Measurements from ENCODE around the gene COX4I1. TPM values are rescaled to one million over a fixed set of nuclear protein-coding genes. Genes with fewer than 3 reads are reported as not detected.

The COX4I1 gene
- total RNA-seq, 2 experiments from 2014 or later: 505 to 520 TPM

- peaks cover 30% of the 10 kb centered on the region for H3K36me3 Mint-ChIP-seq (ENCODE audit: low read depth)
- no peak overlapping the region for H3K4me3 Mint-ChIP-seq
- ChIA-PET POLR2A (no interaction called here), CTCF (no interaction called here)
- peaks cover 7% of the 10 kb centered on the region for H3K4me1 Mint-ChIP-seq (ENCODE audit: low read depth)
- no peak for DNase-seq
- H3K27me3 Mint-ChIP-seq (ENCODE audit: low read depth): no peaks in the 10 kb centered on the region
- ATAC-seq: no peak
- H3K27ac Mint-ChIP-seq: no peak overlapping the region
- no peaks in the 10 kb centered on the region for H3K9me3 Mint-ChIP-seq (ENCODE audit: insufficient read depth)
Observed at GRCh38 chr16:85774811-85775210, 24.7 kb upstream of the COX4I1 start.

DNA sequence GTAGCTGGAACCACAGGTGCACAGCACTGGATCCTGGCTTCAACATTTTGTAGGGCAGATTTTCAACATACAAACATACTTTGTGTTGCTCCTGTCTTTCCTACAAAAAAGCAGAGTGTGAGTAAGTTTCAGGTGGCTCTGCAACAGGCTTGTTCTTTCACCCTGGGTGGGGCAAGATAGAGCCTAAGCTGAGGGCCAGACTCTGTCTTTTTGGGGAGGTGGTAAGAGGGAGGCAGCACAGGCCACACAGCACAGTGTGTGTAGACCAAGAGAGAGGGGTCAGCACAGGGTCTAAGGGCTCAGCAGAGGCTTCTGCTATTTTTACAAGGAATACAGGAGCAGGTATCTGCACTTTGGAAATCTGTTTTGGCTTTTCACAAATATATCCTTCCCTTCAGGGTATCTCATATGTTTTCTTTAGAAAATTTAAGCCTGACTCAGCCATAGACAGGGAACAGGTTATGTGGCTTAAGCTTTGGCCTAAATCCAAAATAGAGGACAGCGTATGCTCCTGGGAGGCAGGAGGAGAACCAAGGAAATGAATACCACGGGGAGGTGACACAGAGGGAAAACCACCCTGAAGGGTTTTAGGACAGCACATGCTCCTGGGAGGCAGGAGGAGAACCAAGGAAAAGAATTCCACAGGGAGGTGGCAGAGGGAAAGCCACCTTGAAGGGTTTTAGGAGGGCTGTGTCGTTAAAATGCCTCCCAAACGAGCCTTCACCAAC lies 21.7 kb upstream of the COX4I1 start:
- H3K27me3 Mint-ChIP-seq (ENCODE audit: low read depth): no peaks in the 10 kb centered on the region
- no peak for DNase-seq
- no peak overlapping the region for H3K4me3 Mint-ChIP-seq
- ATAC-seq: no peak
- no peaks in the 10 kb centered on the region for H3K9me3 Mint-ChIP-seq (ENCODE audit: insufficient read depth)
- ChIA-PET CTCF (no interaction called here), POLR2A (interaction anchor here (0.6 kb wide), 1 partner anchor 135 kb away, joined by 3 read pairs; no protein-coding TSS in a partner anchor)
- H3K36me3 Mint-ChIP-seq (ENCODE audit: low read depth): peaks cover 33% of the 10 kb centered on the region
- peaks cover 7% of the 10 kb centered on the region for H3K4me1 Mint-ChIP-seq (ENCODE audit: low read depth)
- no peak overlapping the region for H3K27ac Mint-ChIP-seq

DNA sequence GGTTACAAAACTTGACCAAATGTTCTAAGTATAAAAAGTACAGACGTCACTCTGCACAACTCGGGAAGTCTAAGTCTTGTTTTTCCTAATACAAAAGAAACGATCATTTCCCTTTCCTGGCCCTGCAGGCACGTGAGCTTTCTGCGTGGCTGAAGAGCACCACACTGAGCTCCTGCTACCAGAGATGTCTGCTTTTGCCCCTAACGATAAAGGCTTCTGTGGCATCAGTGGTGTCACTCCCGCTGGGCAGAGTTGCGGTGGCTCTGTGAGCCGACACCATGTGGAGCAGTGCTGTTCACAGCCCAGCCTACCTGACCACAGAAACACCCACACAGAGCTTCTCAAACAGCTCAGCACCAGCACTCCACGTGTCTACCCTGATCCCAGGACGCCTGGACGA lies 20.6 kb upstream of the COX4I1 start:
- ATAC-seq: no peak
- ChIA-PET CTCF (interaction anchor here (1.1 kb wide), 2 partner anchors 19 to 163 kb away, joined by 4 read pairs; no protein-coding TSS in a partner anchor), POLR2A (no interaction called here)
- Mint-ChIP-seq H3K36me3 (ENCODE audit: low read depth) (peaks cover 36% of the 10 kb centered on the region), H3K27ac (no peak overlapping the region), H3K27me3 (ENCODE audit: low read depth) (no peaks in the 10 kb centered on the region), H3K9me3 (ENCODE audit: insufficient read depth) (no peaks in the 10 kb centered on the region), H3K4me1 (ENCODE audit: low read depth) (peaks cover 7% of the 10 kb centered on the region), H3K4me3 (no peak overlapping the region)
- DNase-seq: no peak

GRCh38 chr16:85780281-85780680 lies 19.2 kb upstream of the COX4I1 start:
- no peak overlapping the region for H3K27ac Mint-ChIP-seq
- DNase-seq: no peak
- H3K4me1 Mint-ChIP-seq (ENCODE audit: low read depth): peaks cover 7% of the 10 kb centered on the region
- no peaks in the 10 kb centered on the region for H3K27me3 Mint-ChIP-seq (ENCODE audit: low read depth)
- no peak overlapping the region for H3K4me3 Mint-ChIP-seq
- ATAC-seq: no peak
- POLR2A ChIA-PET: no interaction called here
- H3K9me3 Mint-ChIP-seq (ENCODE audit: insufficient read depth): no peaks in the 10 kb centered on the region
- CTCF ChIA-PET: interaction anchor here (1.1 kb wide), 1 partner anchor 121 kb away, joined by 3 read pairs; no protein-coding TSS in a partner anchor
- H3K36me3 Mint-ChIP-seq (ENCODE audit: low read depth): peaks cover 36% of the 10 kb centered on the region

GRCh38 chr16:85781156-85781555 lies 18.3 kb upstream of the COX4I1 start:
- ChIA-PET CTCF (interaction anchor here (1.1 kb wide), 1 partner anchor 121 kb away, joined by 3 read pairs; no protein-coding TSS in a partner anchor), POLR2A (no interaction called here)
- Mint-ChIP-seq H3K4me3 (no peak overlapping the region), H3K27ac (no peak overlapping the region), H3K9me3 (ENCODE audit: insufficient read depth) (no peaks in the 10 kb centered on the region), H3K27me3 (ENCODE audit: low read depth) (no peaks in the 10 kb centered on the region), H3K4me1 (ENCODE audit: low read depth) (peaks cover 7% of the 10 kb centered on the region), H3K36me3 (ENCODE audit: low read depth) (peaks cover 36% of the 10 kb centered on the region)
- DNase-seq (no peak), ATAC-seq (no peak)

DNA sequence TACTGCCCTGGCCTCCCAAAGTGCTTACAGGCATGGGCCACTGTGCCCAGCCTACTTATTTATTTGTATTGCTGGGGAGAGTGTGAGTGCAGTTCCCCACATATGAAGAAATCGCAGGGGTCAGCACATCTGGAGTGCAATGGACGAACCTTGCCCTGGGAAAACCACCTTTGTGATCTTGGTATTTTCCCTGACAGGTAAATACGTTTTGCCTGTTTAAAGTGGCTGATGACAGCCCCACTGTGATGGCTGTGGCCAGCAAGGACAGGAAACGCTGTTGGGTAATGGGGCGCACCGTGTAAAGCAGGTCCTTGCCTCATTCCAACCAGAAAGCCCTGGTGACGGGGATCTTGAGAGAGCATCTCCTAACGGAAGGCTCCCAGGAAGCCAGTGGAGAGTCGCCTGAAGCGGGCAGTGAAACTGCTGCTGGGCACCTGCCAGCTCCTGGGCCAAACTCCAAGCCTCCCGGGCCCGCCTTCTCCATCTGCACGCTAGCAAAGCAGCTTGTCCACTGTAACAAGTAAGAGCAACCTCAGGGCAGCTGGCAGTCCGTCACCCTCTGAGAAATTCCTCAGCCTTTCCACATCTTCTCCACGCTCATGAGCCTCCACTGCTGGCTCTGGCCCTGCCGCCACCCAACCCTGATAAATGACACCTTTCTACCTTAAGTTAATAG lies 17.7 kb upstream of the COX4I1 start:
- Mint-ChIP-seq H3K36me3 (ENCODE audit: low read depth) (peaks cover 33% of the 10 kb centered on the region), H3K27ac (no peak overlapping the region), H3K4me3 (no peak overlapping the region), H3K9me3 (ENCODE audit: insufficient read depth) (no peaks in the 10 kb centered on the region), H3K4me1 (ENCODE audit: low read depth) (peaks cover 7% of the 10 kb centered on the region), H3K27me3 (ENCODE audit: low read depth) (no peaks in the 10 kb centered on the region)
- DNase-seq (no peak), ATAC-seq (no peak)
- ChIA-PET POLR2A (no interaction called here), CTCF (no interaction called here)

- POLR2A ChIA-PET: no interaction called here
- no peak for ATAC-seq
- H3K36me3 Mint-ChIP-seq (ENCODE audit: low read depth): peaks cover 33% of the 10 kb centered on the region
- no peaks in the 10 kb centered on the region for H3K27me3 Mint-ChIP-seq (ENCODE audit: low read depth)
- H3K4me1 Mint-ChIP-seq (ENCODE audit: low read depth): peaks cover 7% of the 10 kb centered on the region
- no peak for DNase-seq
- no peaks in the 10 kb centered on the region for H3K9me3 Mint-ChIP-seq (ENCODE audit: insufficient read depth)
- H3K27ac Mint-ChIP-seq: no peak overlapping the region
- H3K4me3 Mint-ChIP-seq: no peak overlapping the region
- CTCF ChIA-PET: no interaction called here
Observed at GRCh38 chr16:85782451-85782850, 17.0 kb upstream of the COX4I1 start.

DNA sequence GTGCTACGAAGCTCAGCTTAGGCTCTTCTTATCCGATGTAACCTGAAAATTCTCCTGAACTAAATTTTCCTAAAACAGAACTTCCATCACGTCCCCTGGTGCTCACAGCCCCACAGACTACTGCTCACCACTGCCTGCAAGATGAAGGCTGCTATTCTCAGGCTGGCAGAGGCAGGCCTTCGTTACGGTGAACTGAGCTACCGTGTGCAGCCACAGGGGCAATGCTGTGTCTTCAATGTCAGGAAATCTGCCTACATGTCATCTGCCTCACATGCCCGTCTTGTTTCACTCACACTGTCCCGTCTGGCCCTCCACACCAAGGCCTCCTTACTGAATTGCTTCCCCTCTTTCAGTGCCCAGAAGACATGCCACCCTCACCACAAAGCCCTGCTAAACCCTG lies 16.1 kb upstream of the COX4I1 start:
- H3K4me1 Mint-ChIP-seq (ENCODE audit: low read depth): peaks cover 7% of the 10 kb centered on the region
- ATAC-seq (no peak), DNase-seq (no peak)
- no peak overlapping the region for H3K4me3 Mint-ChIP-seq
- ChIA-PET CTCF (no interaction called here), POLR2A (no interaction called here)
- H3K36me3 Mint-ChIP-seq (ENCODE audit: low read depth): peaks cover 33% of the 10 kb centered on the region
- no peaks in the 10 kb centered on the region for H3K9me3 Mint-ChIP-seq (ENCODE audit: insufficient read depth)
- H3K27ac Mint-ChIP-seq: peak overlapping the region; percentile 44
- no peaks in the 10 kb centered on the region for H3K27me3 Mint-ChIP-seq (ENCODE audit: low read depth)

- no peak for DNase-seq
- H3K27me3 Mint-ChIP-seq (ENCODE audit: low read depth): no peaks in the 10 kb centered on the region
- POLR2A ChIA-PET: no interaction called here
- peaks cover 2% of the 10 kb centered on the region for H3K4me1 Mint-ChIP-seq (ENCODE audit: low read depth)
- no peak overlapping the region for H3K27ac Mint-ChIP-seq
- H3K36me3 Mint-ChIP-seq (ENCODE audit: low read depth): peaks cover 29% of the 10 kb centered on the region
- H3K4me3 Mint-ChIP-seq: no peak overlapping the region
- CTCF ChIA-PET: no interaction called here
- H3K9me3 Mint-ChIP-seq (ENCODE audit: insufficient read depth): no peaks in the 10 kb centered on the region
- ATAC-seq: no peak
Observed at GRCh38 chr16:85784813-85785212, 14.7 kb upstream of the COX4I1 start.

DNA sequence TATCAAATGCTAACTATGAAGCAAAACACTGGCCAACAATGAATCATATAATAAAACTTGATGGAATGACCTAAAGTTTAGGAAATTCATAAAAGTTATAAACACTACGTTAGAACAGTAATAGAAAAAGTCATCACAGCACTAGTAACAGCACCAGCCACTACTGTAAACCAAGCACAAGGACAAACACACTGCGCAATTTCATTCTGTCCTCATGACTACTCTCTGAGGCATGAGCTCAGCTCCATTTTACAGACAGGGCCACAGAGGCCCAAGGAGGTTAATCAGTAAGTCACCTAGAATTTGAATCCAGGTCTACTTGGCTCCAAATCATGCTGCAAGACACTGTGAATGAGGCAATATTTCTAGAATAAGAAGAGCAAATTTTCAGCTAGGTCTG lies 13.6 kb upstream of the COX4I1 start:
- H3K9me3 Mint-ChIP-seq (ENCODE audit: insufficient read depth): no peaks in the 10 kb centered on the region
- H3K4me1 Mint-ChIP-seq (ENCODE audit: low read depth): peaks cover 13% of the 10 kb centered on the region
- H3K27ac Mint-ChIP-seq: no peak overlapping the region
- ATAC-seq: no peak
- H3K4me3 Mint-ChIP-seq: no peak overlapping the region
- ChIA-PET CTCF (no interaction called here), POLR2A (no interaction called here)
- no peaks in the 10 kb centered on the region for H3K27me3 Mint-ChIP-seq (ENCODE audit: low read depth)
- H3K36me3 Mint-ChIP-seq (ENCODE audit: low read depth): peaks cover 25% of the 10 kb centered on the region
- DNase-seq: no peak

- H3K4me3 Mint-ChIP-seq: no peak overlapping the region
- no peak overlapping the region for H3K27ac Mint-ChIP-seq
- H3K27me3 Mint-ChIP-seq (ENCODE audit: low read depth): no peaks in the 10 kb centered on the region
- peaks cover 23% of the 10 kb centered on the region for H3K4me1 Mint-ChIP-seq (ENCODE audit: low read depth)
- no peaks in the 10 kb centered on the region for H3K9me3 Mint-ChIP-seq (ENCODE audit: insufficient read depth)
- H3K36me3 Mint-ChIP-seq (ENCODE audit: low read depth): peaks cover 42% of the 10 kb centered on the region
- POLR2A ChIA-PET: no interaction called here
- CTCF ChIA-PET: no interaction called here
- no peak for ATAC-seq
- no peak for DNase-seq
Observed at GRCh38 chr16:85788819-85789218, 10.7 kb upstream of the COX4I1 start.

GRCh38 chr16:85789773-85790172 lies 9.7 kb upstream of the COX4I1 start:
- POLR2A ChIA-PET: no interaction called here
- CTCF ChIA-PET: interaction anchor here (1.1 kb wide), 1 partner anchor 30 kb away, joined by 3 read pairs; no protein-coding TSS in a partner anchor
- H3K9me3 Mint-ChIP-seq (ENCODE audit: insufficient read depth): no peaks in the 10 kb centered on the region
- H3K4me3 Mint-ChIP-seq: no peak overlapping the region
- DNase-seq: no peak
- peaks cover 47% of the 10 kb centered on the region for H3K36me3 Mint-ChIP-seq (ENCODE audit: low read depth)
- no peak for ATAC-seq
- H3K4me1 Mint-ChIP-seq (ENCODE audit: low read depth): peaks cover 23% of the 10 kb centered on the region
- peak overlapping the region; percentile 47 for H3K27ac Mint-ChIP-seq
- H3K27me3 Mint-ChIP-seq (ENCODE audit: low read depth): no peaks in the 10 kb centered on the region
